HL-60 (cell line): ENCODE measurements around the gene PSMC6.

Source experiments
- GABPA ChIP-seq: IDR thresholded peaks from 2 replicates; pipeline ENCODE4 v1.6.1; 2012; ENCODE audit warnings: low read depth
- POLR2AphosphoS5 ChIP-seq: IDR thresholded peaks from 2 replicates; pipeline ENCODE4 v1.6.1; 2012; ENCODE audit warnings: low read depth
- TF ChIP-seq, protein P1 (sequence below): IDR thresholded peaks from one replicate; pipeline ENCODE4 v1.5.1; 2011; ENCODE audit warnings: low read length, control low read depth, inconsistent platforms; ENCODE audit not compliant: insufficient read depth
- TF ChIP-seq, protein P2 (sequence below): IDR thresholded peaks from 2 replicates; pipeline ENCODE4 v1.6.1; 2012; ENCODE audit warnings: low read depth; ENCODE audit not compliant: insufficient replicate concordance

DNA sequence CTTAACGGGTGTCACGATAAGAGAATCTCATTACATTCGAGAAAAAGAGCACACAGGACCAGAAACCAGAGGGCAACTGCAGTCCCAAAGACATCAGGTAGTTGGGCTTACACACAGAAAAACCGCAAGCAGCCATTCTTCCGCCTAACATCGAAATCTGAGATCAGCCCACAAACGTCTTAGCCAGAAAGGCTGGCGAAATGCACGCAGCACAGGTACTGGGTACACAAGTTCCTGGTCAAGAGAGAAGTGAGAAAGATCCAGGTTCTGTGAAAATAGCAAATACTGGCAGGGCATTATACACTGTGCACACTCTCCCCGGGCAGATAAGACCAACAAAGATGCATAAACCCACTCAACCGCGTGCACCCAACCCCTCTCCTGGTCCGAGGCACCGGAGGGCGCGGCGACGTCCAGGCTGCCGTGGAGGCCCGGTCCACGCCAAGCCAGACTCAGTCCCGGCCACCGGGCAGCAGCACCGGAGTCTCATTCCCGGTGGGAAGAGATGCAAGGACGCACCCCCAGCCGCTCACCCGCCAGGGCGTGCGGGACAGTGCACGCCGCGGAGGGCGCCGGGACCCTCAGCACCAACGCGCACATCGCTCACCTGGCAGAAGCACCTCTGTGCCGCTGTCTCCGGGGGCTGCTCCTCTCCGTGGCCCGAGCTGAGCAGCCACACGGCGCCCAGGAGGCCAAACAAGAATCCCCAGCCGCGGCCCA, 12.1 kb upstream of the PSMC6 start:
- TF ChIP-seq, protein P1, sequence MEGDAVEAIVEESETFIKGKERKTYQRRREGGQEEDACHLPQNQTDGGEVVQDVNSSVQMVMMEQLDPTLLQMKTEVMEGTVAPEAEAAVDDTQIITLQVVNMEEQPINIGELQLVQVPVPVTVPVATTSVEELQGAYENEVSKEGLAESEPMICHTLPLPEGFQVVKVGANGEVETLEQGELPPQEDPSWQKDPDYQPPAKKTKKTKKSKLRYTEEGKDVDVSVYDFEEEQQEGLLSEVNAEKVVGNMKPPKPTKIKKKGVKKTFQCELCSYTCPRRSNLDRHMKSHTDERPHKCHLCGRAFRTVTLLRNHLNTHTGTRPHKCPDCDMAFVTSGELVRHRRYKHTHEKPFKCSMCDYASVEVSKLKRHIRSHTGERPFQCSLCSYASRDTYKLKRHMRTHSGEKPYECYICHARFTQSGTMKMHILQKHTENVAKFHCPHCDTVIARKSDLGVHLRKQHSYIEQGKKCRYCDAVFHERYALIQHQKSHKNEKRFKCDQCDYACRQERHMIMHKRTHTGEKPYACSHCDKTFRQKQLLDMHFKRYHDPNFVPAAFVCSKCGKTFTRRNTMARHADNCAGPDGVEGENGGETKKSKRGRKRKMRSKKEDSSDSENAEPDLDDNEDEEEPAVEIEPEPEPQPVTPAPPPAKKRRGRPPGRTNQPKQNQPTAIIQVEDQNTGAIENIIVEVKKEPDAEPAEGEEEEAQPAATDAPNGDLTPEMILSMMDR = no peak
- no peak for TF ChIP-seq GABPA
- TF ChIP-seq POLR2AphosphoS5 = no peak
- TF ChIP-seq, protein P2, sequence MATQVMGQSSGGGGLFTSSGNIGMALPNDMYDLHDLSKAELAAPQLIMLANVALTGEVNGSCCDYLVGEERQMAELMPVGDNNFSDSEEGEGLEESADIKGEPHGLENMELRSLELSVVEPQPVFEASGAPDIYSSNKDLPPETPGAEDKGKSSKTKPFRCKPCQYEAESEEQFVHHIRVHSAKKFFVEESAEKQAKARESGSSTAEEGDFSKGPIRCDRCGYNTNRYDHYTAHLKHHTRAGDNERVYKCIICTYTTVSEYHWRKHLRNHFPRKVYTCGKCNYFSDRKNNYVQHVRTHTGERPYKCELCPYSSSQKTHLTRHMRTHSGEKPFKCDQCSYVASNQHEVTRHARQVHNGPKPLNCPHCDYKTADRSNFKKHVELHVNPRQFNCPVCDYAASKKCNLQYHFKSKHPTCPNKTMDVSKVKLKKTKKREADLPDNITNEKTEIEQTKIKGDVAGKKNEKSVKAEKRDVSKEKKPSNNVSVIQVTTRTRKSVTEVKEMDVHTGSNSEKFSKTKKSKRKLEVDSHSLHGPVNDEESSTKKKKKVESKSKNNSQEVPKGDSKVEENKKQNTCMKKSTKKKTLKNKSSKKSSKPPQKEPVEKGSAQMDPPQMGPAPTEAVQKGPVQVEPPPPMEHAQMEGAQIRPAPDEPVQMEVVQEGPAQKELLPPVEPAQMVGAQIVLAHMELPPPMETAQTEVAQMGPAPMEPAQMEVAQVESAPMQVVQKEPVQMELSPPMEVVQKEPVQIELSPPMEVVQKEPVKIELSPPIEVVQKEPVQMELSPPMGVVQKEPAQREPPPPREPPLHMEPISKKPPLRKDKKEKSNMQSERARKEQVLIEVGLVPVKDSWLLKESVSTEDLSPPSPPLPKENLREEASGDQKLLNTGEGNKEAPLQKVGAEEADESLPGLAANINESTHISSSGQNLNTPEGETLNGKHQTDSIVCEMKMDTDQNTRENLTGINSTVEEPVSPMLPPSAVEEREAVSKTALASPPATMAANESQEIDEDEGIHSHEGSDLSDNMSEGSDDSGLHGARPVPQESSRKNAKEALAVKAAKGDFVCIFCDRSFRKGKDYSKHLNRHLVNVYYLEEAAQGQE = no peak
